ENCODE data around the gene VEZF1.
"Not testable (repeated sequence)": the region's sequence is repeated elsewhere in the genome, so short reads cannot be mapped to it uniquely, and the experiment has no call there.

VEZF1 gene

GRCh38 chr17:57972151-57972550, 15.9 kb downstream of the VEZF1 start:
- no peak for DNase-seq

DNA sequence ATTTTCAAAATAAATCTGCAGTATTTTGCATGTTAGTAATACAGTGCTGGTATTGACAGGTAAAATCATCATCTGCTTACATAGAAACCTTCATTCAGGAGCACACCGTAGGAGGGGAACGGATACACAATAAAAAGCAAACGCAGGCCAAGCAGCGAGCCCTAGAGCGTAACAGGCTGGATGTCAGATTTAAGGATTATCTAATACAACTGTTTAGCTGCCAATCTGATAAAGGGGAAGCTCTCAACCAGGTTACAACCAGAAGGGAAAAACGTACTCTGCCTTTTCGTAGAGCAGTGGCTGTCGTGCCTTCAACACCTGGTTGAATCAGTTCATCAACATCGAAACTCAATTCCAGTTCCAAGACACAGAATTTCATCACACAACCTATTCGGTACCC, 16.5 kb downstream of the VEZF1 start:
- DNase-seq, result no peak

DNA sequence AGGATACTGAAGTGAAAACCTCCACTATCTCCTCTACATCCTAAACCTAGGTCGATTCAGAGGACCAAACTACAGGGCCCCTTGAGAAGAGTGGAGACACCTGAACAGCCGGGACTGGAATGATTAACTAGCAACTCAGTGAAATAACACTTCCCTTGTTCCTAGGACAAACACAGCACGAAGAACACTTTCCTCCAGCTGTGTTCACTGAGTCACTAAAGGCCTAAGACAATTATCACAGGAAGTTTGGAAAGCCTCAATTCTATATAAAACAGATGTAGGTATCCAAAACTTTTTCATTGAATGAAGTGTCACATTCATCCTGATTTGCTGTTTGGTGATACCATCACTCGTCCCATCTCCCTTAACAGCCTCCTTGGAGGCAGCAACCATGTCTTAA, 17.3 kb downstream of the VEZF1 start:
- DNase-seq, result no peak

- DNase-seq, result no peak
These were observed 19.6 kb downstream of the VEZF1 start for GRCh38 chr17:57968456-57968855.

DNA sequence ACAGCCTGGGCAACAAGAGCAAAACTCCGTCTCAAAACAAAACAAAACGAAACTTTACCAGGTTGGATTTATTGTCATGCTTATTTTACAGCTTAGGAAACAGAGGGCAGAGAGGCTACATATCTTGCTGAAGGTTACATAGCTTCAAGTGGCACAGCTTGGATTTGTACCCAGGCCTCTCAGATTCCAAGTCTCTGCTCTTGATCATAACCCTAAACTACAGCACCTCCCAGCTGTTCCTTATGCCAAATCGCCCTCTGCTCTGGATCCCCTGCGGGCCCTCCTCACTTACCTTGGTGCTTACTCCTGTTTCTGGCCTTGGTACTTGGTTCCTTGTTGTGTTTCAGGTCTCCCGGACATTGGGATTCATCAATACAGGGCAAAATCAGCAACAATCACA, 21.2 kb downstream of the VEZF1 start:
- no peak for DNase-seq

GRCh38 chr17:57966246-57966645, 21.8 kb downstream of the VEZF1 start:
- no peak for DNase-seq

DNA sequence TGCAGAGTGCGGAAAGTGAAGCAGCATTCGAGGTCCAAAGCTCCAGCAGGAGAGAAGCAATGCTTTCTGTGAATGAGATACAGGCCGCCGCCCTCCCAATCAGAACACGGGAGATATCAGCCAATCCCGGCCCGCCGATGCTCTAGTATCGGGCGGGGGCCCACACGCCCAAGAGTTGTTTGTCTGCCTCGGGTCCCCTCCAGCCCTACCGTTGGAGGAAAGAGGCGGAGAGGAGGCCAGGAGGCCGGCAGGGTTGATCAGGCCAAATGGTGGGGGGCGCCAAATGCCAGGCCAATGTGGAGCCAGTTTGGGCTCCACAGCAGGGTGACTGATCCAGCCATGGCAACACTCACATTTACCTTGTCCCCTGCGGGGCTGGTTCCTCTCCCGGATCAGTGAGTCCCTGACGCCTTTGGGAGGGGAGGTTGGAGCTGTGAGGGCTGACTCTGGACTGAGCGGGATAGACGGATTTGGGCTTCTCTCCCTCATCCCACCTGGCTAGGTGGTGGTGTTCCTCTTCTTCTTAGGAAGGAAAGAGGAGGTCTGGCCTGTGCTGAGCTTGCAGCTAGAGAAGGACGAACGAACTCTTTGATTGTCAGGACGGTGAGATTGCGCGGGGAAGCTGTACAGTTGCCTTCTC, 22.4 kb downstream of the VEZF1 start:
- DNase-seq, result no peak

DNA sequence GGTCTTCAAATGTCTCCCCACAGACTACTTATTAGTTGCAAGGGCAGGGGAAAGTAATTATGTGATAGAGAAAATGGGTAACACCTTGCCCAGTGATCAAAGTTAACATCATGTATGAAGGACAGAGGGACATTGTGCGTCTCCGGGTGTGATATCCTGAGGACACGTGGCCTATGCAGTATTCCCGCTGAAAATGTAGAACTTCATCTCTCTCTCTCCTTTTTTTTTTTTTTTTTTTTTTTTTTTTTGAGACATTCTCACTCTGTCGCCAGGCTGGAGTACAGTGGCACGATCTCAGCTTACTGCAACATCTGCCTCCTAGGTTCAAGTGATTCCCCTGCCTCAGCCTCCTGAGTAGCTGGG, 24.9 kb downstream of the VEZF1 start:
- no peak for DNase-seq

DNA sequence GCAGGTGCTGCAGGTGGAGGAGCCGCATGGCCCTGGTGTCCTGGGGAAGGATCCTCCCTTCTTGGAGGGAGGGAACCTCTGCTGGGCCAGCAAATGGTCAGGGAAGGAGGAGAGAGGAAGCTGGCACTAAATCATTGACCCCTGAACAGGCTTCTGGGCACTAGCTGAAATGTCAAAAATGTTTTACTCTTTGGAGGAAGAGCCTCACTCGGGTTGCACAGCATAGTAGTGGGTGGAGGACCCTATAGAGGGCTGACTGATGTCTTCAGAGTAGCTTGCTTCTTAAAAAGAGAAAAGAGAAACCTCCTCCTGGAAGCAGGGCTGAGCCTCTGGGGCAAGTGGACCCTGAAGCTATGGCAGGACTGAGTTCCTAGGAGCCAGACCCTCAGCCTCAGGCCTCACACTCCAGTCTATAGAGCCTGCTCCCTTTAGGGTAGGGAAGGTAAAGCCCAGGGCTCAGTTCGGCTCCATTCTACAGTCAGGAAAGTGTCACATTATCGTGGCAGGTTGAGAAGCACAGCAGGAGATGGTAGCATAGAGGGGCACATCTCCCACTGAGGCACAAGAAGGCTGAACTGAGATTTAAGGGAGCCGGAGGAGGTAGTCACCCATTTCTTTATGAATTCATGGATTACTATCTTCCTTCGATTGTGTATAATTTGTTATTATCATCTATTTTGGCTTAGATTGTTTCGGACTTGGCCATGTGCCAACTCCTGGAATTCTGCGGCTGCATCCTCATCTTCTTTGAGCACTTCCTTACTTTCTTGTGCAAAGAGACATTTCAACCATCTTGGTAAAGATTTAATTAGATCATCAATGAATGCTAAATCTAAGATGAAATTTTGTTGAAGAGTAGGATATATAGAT, 25.5 kb downstream of the VEZF1 start:
- no peak for DNase-seq

DNA sequence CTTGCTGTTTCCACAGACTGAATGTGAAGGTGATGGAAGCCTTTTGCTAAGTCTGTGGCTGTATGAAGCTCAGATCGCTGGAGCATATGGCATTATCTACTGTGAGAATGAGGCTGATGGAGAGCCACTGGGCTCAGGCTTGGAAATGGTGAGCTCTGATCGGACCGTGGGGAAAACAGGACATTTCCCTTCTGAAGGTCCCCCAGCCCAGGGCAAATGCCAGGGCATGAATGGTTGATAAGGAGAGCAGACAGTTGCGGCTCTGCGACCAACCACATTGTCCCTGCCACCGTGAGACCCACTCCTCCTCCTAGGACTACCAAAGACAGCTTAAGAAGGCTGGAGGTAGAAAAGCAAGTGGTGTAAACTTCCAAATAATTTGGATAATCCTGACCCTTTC, 28.1 kb downstream of the VEZF1 start:
- DNase-seq, result no peak

DNA sequence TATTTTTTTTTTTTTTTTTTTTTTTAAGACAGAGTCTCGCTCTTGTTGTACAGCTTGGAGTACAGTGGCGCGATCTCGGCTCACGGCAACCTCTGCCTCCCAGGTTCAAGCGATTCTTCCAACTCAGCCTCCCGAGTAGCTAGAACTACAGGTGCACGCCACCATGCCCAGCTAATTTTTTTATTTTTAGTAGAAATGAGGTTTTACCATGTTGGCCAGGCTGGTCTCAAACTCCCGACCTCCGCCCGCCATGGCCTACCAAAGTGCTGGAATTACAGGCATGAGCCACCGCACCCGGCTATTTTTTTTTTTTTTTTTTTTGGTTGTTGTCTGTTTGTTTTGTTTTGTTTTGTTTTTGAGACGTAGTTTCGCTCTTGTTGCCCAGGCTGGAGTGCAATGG, 29.7 kb downstream of the VEZF1 start:
- DNase-seq, result not testable (repeated sequence)

DNA sequence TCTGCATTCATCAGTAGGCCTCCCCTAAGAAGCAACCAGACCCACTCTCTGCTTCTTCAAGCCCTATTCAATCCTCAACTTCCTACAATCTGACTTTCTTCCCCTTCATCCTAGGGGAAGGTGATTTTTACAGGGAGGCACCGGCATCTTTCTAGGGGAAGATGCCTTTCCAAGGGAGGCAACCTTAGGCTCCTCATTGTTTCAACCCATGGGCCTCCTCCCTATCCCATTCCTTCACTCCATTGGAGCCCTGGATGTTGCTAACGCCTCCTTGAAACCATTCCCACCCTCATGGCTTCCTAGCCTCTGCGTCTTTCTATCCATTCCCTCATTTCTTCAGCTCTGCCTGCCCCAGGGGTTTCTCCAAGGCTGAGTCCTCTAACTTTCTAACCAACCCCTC, 30.2 kb downstream of the VEZF1 start:
- no peak for DNase-seq

- no peak for DNase-seq
These were observed 30.8 kb downstream of the VEZF1 start for GRCh38 chr17:57957120-57957850.

DNA sequence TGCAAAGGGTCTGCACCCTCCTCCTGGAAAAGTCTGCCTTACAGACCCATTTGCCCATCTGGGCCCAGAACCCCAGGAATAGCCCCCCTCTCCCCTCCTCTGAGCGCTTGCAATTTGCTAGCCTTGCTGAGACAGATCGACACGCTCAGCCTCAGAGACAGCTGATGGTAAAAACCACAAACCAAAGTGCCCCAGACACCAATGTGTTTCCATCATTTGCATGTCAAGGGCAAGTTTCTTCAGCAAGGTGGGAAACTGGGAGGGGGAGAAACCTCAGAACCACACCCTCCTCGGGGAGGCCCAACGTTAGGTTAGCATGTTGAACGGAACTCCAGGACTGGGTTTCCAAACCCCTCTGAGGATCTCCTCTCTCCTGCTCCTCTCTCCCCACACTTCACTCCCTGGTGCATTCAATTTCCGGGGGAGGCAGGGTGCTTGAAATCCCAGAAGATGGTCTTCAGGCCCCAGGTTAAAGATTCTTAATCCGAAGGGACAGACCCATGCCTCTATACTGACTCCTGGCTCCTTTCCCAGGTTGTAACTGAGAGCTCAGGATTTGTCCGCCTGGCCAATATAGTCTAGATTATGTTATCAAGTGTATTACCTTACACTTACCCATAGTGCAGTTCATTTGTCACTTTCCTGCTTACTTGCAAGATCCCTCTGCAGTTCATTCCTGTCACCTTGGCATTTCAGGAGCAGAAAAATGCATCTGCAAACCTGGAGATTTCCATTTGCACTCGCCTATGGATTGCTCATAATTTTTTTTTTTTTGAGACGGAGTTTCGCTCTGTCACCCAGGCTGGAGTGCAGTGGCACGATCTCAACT, 31.5 kb downstream of the VEZF1 start:
- peak; percentile 28 for DNase-seq

DNA sequence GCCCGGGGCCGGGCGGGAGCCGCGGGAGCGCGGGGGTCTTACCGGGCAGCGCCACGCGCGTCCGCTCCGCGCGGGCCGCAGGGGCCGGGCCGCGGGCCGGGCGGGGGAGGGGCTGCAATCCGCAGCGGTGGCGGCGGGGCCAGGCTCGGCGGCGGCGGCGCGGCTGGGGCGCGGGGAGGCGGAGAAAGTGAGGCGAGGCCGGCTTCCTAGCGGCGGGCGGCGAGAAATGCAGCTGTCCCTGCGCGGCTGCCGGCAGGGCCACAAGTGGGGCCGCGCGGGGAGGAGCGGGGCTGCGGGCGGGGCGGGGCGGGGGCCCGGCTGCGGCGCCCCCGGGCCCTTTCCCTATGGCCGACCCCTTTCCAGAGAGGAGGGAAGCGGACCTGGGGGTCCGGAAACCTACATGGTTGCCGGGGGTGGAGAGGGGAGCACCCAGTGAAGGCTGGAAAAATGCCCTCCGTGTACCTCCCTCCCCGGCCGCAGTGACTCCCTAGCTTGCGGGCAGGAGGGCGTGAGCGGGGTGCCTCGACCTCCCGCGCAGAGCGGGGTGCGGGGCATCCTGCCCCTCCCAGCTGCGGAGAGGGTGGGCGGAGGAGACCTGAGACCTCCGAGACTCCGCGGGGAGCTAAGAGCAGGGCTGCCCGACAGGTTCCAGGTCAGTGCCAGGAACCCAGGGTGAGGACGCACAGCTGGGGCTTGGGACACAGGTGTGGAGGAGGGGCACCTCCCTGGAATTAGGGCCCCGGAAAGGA, 32.7 kb downstream of the VEZF1 start, which contains the start of gene CUEDC1:
Gene CUEDC1 (minus strand): TSS at position 230 of the 749 bp plus-strand sequence. CDS start 69,848 bp downstream, outside the sequence.
- DNase-seq, result no peak

DNA sequence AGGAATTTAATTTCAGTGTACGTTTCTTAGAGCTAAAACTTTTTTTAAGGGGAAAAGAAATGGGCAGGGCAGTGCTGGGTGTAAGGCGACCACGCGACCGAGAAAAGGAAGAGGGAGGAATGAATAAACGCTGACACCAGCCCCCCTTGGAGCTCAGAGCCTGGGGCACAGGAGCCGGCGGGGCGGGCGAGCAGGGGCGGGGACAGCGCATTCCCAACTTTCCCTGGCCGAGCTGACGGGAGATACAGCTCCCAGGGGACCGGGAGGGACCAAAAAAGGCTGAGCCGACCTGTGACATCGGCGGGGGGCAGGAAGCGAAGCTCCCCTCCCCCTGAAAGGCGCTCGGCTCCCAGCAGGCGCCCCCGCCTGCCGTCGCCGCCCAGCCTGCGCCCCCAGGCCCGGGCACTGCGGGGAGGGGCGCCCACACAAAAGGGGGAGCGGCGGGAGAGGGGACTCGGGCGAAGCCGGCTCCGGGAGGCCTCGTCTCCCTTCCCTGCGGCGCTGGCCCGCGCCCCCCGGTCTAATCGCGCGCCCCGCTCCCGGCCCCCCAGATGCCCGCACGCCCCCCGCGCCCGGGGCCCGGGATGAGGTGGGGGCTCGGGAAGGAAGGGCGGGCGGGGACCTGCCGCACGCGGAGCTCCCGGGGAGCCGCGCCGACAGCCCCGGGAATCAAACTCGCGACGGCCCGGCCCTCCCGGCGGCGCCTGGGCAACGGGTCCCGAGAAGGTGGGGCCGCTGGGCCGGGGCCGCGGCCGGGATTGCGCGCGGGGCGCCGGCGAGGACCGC, 33.5 kb downstream of the VEZF1 start:
- no peak for DNase-seq

- no peak for DNase-seq
These were observed 34.2 kb downstream of the VEZF1 start for GRCh38 chr17:57953705-57954396.

DNA sequence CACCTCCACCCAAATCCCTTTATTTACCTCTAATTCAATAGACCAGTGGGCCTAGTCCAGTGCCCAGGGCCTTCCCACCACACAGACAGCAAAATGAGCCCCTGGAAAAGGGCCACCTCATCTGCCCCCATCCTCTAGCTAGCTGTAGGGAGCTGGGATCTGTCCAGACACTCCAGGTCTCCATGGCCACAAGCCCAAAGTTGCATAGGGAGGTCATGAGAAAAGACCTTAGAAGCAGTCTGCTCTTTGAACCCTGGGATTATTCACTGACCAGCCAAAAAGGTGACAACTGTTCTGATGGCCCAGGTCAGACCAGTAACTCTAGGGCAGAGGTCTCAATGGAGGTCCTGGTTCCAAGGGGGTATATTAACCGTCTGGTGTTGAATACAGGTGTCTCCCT, 34.8 kb downstream of the VEZF1 start:
- DNase-seq, result no peak

- no peak for DNase-seq
These were observed 38.4 kb downstream of the VEZF1 start for GRCh38 chr17:57949649-57950048.

DNA sequence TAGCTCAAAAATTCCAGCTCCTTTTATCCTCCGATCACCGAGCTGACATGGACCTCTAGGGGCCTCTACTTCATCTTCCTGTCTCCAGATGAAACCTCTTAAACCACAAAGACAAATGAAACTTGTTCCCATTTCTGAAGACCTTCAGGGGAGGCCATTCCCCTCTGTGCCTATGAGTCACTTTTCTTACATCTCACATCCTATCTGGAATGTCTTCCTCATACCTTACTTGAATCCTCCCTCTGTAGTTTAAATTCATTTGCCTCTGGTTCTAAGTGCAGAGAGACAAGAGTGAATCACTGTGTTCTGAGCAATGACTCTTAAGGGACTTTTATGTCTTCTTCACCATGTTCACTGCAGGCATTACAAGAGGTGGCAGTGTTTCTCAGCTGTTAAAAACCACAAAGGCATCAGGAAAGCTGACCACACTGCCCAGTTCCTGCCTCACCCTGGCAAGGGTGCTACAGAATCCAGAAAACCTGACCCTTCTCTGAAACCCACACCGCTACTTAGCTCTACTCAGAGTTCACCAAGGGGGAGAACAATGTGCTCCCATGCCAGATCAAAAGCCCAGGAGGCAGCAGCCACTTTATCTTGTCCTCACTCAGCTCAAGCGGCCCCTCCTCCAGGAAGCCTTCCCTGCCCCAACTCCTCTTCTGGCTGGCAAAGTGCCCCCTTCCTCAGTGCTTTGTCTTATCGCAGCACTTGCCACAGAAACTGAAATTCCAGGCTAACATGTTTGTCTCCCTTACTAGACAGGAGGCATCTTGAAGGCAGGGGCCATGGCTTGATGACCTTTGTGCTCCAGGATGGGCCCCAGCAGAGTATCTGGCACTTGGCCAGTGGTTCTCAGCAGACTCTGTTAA, 39.3 kb downstream of the VEZF1 start:
- no peak for DNase-seq
